Neural progenitor cell (in vitro differentiated cells): Measurements from ENCODE around the gene SWT1.

Source experiments
- EZH2phosphoT487 ChIP-seq: fragments of 200-600 bp; sonication (generic); IDR thresholded peaks from 2 replicates; pipeline ENCODE4 v1.6.1; 2017; ENCODE audit warnings: antibody characterized with exemption
- TF ChIP-seq, protein P1 (sequence below): fragments of 200-600 bp; sonication (generic); IDR thresholded peaks from 2 replicates; pipeline ENCODE4 v1.5.1; 2017; ENCODE audit warnings: antibody characterized with exemption, mild to moderate bottlenecking

DNA sequence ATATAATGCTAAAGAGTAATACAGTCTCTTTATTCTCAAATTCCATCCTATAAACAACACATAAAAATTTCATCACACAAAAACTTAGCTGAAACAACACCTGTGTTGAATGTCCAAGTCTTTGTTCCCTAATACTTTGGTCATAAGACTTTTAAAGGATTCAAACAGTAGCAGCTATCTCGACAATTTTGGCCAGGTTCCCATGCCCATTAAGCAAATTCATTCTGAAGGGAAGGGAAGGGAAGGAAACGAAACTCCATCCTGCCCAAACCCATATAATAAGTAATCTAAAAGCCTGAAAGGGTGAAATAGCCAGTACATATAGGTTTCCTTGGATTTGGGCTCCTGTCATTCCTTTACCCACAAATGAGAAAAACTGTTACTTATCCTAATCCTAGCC is 152.6 kb downstream of the SWT1 start:
- TF ChIP-seq, protein P1, sequence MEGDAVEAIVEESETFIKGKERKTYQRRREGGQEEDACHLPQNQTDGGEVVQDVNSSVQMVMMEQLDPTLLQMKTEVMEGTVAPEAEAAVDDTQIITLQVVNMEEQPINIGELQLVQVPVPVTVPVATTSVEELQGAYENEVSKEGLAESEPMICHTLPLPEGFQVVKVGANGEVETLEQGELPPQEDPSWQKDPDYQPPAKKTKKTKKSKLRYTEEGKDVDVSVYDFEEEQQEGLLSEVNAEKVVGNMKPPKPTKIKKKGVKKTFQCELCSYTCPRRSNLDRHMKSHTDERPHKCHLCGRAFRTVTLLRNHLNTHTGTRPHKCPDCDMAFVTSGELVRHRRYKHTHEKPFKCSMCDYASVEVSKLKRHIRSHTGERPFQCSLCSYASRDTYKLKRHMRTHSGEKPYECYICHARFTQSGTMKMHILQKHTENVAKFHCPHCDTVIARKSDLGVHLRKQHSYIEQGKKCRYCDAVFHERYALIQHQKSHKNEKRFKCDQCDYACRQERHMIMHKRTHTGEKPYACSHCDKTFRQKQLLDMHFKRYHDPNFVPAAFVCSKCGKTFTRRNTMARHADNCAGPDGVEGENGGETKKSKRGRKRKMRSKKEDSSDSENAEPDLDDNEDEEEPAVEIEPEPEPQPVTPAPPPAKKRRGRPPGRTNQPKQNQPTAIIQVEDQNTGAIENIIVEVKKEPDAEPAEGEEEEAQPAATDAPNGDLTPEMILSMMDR: no peak
- TF ChIP-seq EZH2phosphoT487: no peak
